Activated T-cell treated with anti-CD3 and anti-CD28 coated beads for 48 hours (primary cell): Measurements from ENCODE around the gene GPD1.
A peak's percentile ranks its signal among the peaks of the same experiment; 100 is the strongest.

Experiments
- DNase-seq: peaks from one replicate; pipeline ENCODE4 v3.0.0-alpha.2; 2020; ENCODE audit warnings: low read depth

Gene GPD1

GRCh38 chr12:50101663-50102062 lies 2.1 kb upstream of the GPD1 start:
- no peak for DNase-seq

GRCh38 chr12:50102131-50102531 lies 1.7 kb upstream of the GPD1 start:
- no peak for DNase-seq

GRCh38 chr12:50102646-50103309 lies 1.0 kb upstream of the GPD1 start:
- no peak for DNase-seq

GRCh38 chr12:50103351-50103750 lies 457 bp upstream of the GPD1 start:
- no peak for DNase-seq

GRCh38 chr12:50104417-50105366 lies 884 bp downstream of the GPD1 start:
- DNase-seq = no peak

- DNase-seq = no peak
These were observed 2.2 kb downstream of the GPD1 start for GRCh38 chr12:50105913-50106450.

GRCh38 chr12:50106907-50107306 lies 3.1 kb downstream of the GPD1 start:
- no peak for DNase-seq

GRCh38 chr12:50107416-50108268 lies 3.8 kb downstream of the GPD1 start:
- no peak for DNase-seq

GRCh38 chr12:50109319-50109718 lies 5.5 kb downstream of the GPD1 start:
- DNase-seq = no peak

GRCh38 chr12:50110127-50110761 lies 6.4 kb downstream of the GPD1 start:
- no peak for DNase-seq

- DNase-seq = no peak
These were observed 7.0 kb downstream of the GPD1 start for GRCh38 chr12:50110762-50111351.

GRCh38 chr12:50111395-50111692 lies 7.5 kb downstream of the GPD1 start:
- no peak for DNase-seq

GRCh38 chr12:50111693-50112455 lies 8.1 kb downstream of the GPD1 start, which contains the start of gene COX14:
Gene COX14, plus strand, starts transcription at chr12:50112236. Its CDS starts 7,808 bp downstream, at chr12:50120044.
- DNase-seq = peak; percentile 98

GRCh38 chr12:50112456-50113218 lies 8.8 kb downstream of the GPD1 start:
- DNase-seq = no peak

GRCh38 chr12:50117057-50117622 lies 13.3 kb downstream of the GPD1 start:
- DNase-seq = no peak

GRCh38 chr12:50119387-50119786 lies 15.6 kb downstream of the GPD1 start:
- DNase-seq = no peak

GRCh38 chr12:50120521-50120920 lies 16.7 kb downstream of the GPD1 start:
- no peak for DNase-seq

GRCh38 chr12:50120953-50121352 lies 17.1 kb downstream of the GPD1 start:
- DNase-seq = no peak

- DNase-seq = no peak
These were observed 17.8 kb downstream of the GPD1 start for GRCh38 chr12:50121641-50122040.
